Umbilical cord (tissue), 2 donors: ENCODE results near the gene BEST4. TPM values are rescaled to one million over a fixed set of nuclear protein-coding genes. Genes with fewer than 3 reads are reported as not detected.
"Not testable (repeated sequence)": the region's sequence is repeated elsewhere in the genome, so short reads cannot be mapped to it uniquely, and the experiment has no call there.

Experiments
- DNase-seq: peaks from one replicate; pipeline ENCODE4 v3.0.0-alpha.2; 2015; ENCODE audit warnings: low spot score
- total RNA-seq: library from RNA; depleted of rRNA; stranded (reverse); fragments of >200 nt; gene quantifications from one replicate; pipeline ENCODE4 v1.2.3, GENCODE V29; 2014; ENCODE audit warnings: low replicate concordance; ENCODE audit not compliant: insufficient read depth

The BEST4 gene
- total RNA-seq, 1 donor from 2014 or later: 0.48 TPM

- DNase-seq: no peak
Measured at GRCh38 chr1:44778705-44779576, 9.0 kb downstream of the BEST4 start.

GRCh38 chr1:44777969-44778635 lies 9.9 kb downstream of the BEST4 start:
- no peak for DNase-seq

- DNase-seq: no peak
Measured at GRCh38 chr1:44777547-44777946, 10.4 kb downstream of the BEST4 start.

GRCh38 chr1:44776730-44777068 lies 11.3 kb downstream of the BEST4 start:
- DNase-seq: no peak

- no peak for DNase-seq
Measured at GRCh38 chr1:44775930-44776729, 11.8 kb downstream of the BEST4 start.

- peak; percentile 97 for DNase-seq
Measured at GRCh38 chr1:44775078-44775929, 12.7 kb downstream of the BEST4 start, which contains the start of gene RPS8. Gene RPS8 (plus strand): TSS chr1:44775540. CDS start chr1:44775597, 57 bp downstream.

GRCh38 chr1:44766421-44766820 lies 21.5 kb downstream of the BEST4 start:
- not testable (repeated sequence) for DNase-seq

- no peak for DNase-seq
Measured at GRCh38 chr1:44760876-44761275, 27.1 kb downstream of the BEST4 start.

GRCh38 chr1:44759077-44759476 lies 28.9 kb downstream of the BEST4 start:
- DNase-seq: no peak

GRCh38 chr1:44757420-44757819 lies 30.6 kb downstream of the BEST4 start:
- no peak for DNase-seq

GRCh38 chr1:44747878-44748277 lies 40.1 kb downstream of the BEST4 start:
- no peak for DNase-seq

GRCh38 chr1:44743211-44743610 lies 44.8 kb downstream of the BEST4 start:
- no peak for DNase-seq

GRCh38 chr1:44740179-44740617 lies 47.8 kb downstream of the BEST4 start:
- no peak for DNase-seq

GRCh38 chr1:44739307-44740178 lies 48.4 kb downstream of the BEST4 start, which contains the start of gene KIF2C:
Gene KIF2C (plus strand): TSS chr1:44739837. CDS start chr1:44739933, 96 bp downstream.
- peak; percentile 99 for DNase-seq

- not testable (repeated sequence) for DNase-seq
Measured at GRCh38 chr1:44738953-44739306, 49.0 kb downstream of the BEST4 start.

GRCh38 chr1:44735992-44736391 lies 52.0 kb downstream of the BEST4 start:
- no peak for DNase-seq

- no peak for DNase-seq
Measured at GRCh38 chr1:44733784-44734183, 54.2 kb downstream of the BEST4 start.
